ENCODE results near the gene TYW1B.
"Not testable (repeated sequence)": the region's sequence is repeated elsewhere in the genome, so short reads cannot be mapped to it uniquely, and the experiment has no call there.

The TYW1B gene

DNA sequence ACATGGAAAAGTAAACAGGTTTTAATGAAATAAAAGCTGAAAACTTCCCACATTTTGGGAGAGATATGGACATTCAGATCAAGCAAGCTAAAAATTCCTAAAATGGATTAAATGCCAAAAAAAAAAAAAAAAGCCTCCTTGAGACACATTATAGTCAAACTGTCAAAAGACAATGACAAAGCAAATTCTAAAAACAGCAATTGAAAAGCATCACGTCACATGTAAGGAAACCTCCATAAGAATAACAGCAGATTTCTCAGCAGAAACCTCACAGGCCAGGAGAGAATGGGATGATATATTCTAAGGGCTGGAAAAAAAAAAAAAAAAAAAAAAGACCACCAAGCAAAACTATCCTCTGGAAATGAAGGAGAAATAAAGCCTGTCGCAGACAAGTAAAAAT is 97.2 kb downstream of the TYW1B start:
- not testable (repeated sequence) for H3K9me3 ChIP-seq (ENCODE audit: control insufficient read depth, low read length); H3K36me3 ChIP-seq (ENCODE audit: control insufficient read depth, insufficient read depth, low read length); H3K4me3 ChIP-seq (ENCODE audit: insufficient read depth, low read depth, low read length, poor library complexity, severe bottlenecking); H3K4me1 ChIP-seq (ENCODE audit: control insufficient read depth, insufficient read depth, low read length, poor library complexity, severe bottlenecking); H3K27me3 ChIP-seq (replicated peaks; ENCODE audit: control insufficient read depth, insufficient read depth, low read length, poor library complexity, severe bottlenecking); H3K27ac ChIP-seq (ENCODE audit: insufficient read depth, low read length, poor library complexity, severe bottlenecking); DNase-seq

DNA sequence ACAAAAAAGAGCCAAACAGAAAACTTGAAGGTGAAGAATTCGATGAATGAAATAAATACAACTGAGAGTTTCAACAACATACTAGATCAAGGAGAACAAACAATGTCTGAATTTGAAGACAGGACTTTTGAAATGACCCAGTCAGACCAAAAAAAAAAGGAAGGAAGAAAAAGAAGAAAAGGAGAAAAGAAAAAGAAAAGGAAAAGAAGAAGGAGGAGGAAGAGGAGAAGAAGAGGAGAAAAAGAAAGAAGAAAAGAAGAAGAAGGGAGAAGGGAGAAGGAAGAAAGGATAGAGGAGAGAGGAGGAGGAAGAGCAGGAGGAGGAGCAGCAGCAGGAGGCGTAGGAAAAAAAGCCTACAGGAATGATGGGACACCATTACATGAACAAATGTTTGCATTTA is 97.6 kb downstream of the TYW1B start:
- H3K4me1 ChIP-seq (ENCODE audit: control insufficient read depth, insufficient read depth, low read length, poor library complexity, severe bottlenecking); H3K4me3 ChIP-seq (ENCODE audit: insufficient read depth, low read depth, low read length, poor library complexity, severe bottlenecking); DNase-seq: not testable (repeated sequence)

DNA sequence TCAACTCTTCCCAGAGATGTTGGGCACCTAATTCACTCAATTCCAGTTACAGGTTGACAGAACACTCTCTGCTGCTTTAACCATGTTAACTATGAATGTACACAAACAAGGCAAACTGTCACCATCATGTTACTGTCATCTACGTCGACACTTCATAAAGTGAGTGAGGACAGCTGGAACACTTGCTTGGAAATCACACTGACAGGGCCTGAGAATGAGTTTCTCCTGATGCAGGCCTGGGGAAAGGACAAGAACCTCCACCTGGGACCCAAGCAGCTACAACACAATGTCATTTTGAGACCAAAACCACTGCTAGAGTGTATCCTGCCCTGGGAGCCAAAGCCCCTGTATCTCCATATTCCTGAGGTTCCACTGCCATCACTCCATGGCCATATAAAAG is 98.9 kb downstream of the TYW1B start:
- not testable (repeated sequence) for H3K9me3 ChIP-seq (ENCODE audit: control insufficient read depth, low read length); H3K27me3 ChIP-seq (replicated peaks; ENCODE audit: control insufficient read depth, insufficient read depth, low read length, poor library complexity, severe bottlenecking); DNase-seq; H3K27ac ChIP-seq (ENCODE audit: insufficient read depth, low read length, poor library complexity, severe bottlenecking); H3K4me3 ChIP-seq (ENCODE audit: insufficient read depth, low read depth, low read length, poor library complexity, severe bottlenecking); H3K4me1 ChIP-seq (ENCODE audit: control insufficient read depth, insufficient read depth, low read length, poor library complexity, severe bottlenecking); H3K36me3 ChIP-seq (ENCODE audit: control insufficient read depth, insufficient read depth, low read length)

More for the DNA sequence above, 97.6 kb downstream of the TYW1B start:
- H3K27ac ChIP-seq (ENCODE audit: insufficient read depth, low read length, poor library complexity, severe bottlenecking); H3K36me3 ChIP-seq (ENCODE audit: control insufficient read depth, insufficient read depth, low read length); H3K9me3 ChIP-seq (ENCODE audit: control insufficient read depth, low read length); H3K27me3 ChIP-seq (replicated peaks; ENCODE audit: control insufficient read depth, insufficient read depth, low read length, poor library complexity, severe bottlenecking): not testable (repeated sequence)

DNA sequence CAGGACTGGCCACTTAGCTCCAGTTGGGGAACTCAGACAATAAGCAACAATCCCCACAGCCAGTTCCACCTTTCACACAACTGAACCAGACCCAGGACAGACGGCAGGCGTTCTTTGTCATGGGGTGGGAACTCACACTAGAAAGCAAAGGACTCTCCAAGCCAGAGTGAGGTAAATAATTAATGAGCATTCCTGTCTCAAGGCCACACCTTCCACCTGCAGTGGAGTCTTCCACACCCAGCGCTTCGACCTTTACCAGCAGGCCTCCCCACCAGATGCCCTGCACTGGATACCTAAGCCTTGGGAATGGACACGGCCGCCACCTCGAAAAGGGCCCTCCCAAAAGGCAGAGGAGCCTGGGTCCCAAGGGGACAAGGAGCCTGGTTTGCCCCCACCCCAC is 105.3 kb downstream of the TYW1B start:
- not testable (repeated sequence) for H3K27me3 ChIP-seq (replicated peaks; ENCODE audit: control insufficient read depth, insufficient read depth, low read length, poor library complexity, severe bottlenecking); H3K4me1 ChIP-seq (ENCODE audit: control insufficient read depth, insufficient read depth, low read length, poor library complexity, severe bottlenecking); DNase-seq; H3K36me3 ChIP-seq (ENCODE audit: control insufficient read depth, insufficient read depth, low read length); H3K9me3 ChIP-seq (ENCODE audit: control insufficient read depth, low read length); H3K27ac ChIP-seq (ENCODE audit: insufficient read depth, low read length, poor library complexity, severe bottlenecking); H3K4me3 ChIP-seq (ENCODE audit: insufficient read depth, low read depth, low read length, poor library complexity, severe bottlenecking)

DNA sequence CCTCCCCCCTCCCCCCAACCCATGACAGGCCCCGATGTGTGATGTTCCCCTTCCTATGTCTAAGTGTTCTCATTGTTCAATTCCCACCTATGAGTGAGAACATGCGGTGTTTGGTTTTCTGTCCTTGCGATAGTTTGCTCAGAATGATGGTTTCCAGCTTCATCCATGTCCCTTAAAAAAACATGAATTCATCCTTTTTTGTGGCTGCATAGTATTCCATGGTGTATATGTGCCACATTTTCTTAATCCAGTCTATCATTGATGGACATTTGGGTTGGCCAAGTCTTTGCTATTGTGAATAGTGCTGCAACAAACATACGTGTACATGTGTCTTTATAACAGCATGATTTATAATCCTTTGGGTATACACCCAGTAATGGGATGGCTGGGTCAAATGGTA is 107.1 kb downstream of the TYW1B start:
- not testable (repeated sequence) for H3K4me3 ChIP-seq (ENCODE audit: insufficient read depth, low read depth, low read length, poor library complexity, severe bottlenecking); H3K36me3 ChIP-seq (ENCODE audit: control insufficient read depth, insufficient read depth, low read length); H3K9me3 ChIP-seq (ENCODE audit: control insufficient read depth, low read length); H3K27me3 ChIP-seq (replicated peaks; ENCODE audit: control insufficient read depth, insufficient read depth, low read length, poor library complexity, severe bottlenecking); DNase-seq; H3K27ac ChIP-seq (ENCODE audit: insufficient read depth, low read length, poor library complexity, severe bottlenecking); H3K4me1 ChIP-seq (ENCODE audit: control insufficient read depth, insufficient read depth, low read length, poor library complexity, severe bottlenecking)

DNA sequence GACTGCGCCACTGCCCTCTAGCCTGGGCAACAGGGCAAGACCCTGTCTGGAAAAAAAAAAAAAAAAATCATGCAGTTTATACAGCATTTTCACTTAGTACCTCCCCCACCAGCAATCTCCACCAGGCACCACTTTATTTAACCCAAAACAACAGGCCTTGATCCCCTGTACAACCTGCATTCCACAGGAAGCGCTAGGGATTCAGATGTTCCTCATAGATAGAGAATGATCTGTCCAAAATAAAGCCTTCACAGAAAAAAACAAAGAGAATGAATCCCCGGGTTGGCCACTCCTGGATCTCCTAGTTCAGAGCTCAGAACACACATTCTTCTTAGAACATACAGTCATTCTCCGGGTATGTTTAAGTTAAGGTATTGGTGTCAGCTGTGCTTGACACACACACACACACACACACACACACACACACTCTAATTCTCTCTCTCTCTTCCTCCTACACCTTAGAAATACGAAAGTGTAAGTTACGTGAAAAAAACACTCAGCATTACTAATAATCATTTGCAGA is 110.7 kb downstream of the TYW1B start:
- not testable (repeated sequence) for DNase-seq; H3K27ac ChIP-seq (ENCODE audit: insufficient read depth, low read length, poor library complexity, severe bottlenecking); H3K36me3 ChIP-seq (ENCODE audit: control insufficient read depth, insufficient read depth, low read length); H3K27me3 ChIP-seq (replicated peaks; ENCODE audit: control insufficient read depth, insufficient read depth, low read length, poor library complexity, severe bottlenecking); H3K4me1 ChIP-seq (ENCODE audit: control insufficient read depth, insufficient read depth, low read length, poor library complexity, severe bottlenecking); H3K4me3 ChIP-seq (ENCODE audit: insufficient read depth, low read depth, low read length, poor library complexity, severe bottlenecking); H3K9me3 ChIP-seq (ENCODE audit: control insufficient read depth, low read length)

DNA sequence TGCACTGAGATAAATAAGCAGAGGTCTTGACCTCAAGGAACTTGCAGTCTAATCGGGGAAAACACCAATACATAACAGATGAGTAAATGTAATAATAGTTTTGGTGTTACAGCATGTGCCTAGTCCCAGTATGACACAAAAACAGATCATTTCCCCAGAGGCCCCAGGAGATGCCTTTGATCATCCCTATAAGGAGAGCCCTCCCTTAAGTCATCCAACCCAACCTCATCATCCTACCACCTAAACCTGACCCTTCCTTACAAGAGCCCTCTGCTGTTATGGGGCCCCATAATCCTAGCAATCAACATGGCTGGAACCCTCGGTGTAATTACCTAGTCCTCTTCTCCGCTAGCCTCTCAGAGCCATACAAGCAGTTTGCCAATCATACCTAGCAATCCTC is 116.1 kb downstream of the TYW1B start:
- H3K27ac ChIP-seq (ENCODE audit: insufficient read depth, low read length, poor library complexity, severe bottlenecking); H3K4me3 ChIP-seq (ENCODE audit: insufficient read depth, low read depth, low read length, poor library complexity, severe bottlenecking); DNase-seq; H3K27me3 ChIP-seq (replicated peaks; ENCODE audit: control insufficient read depth, insufficient read depth, low read length, poor library complexity, severe bottlenecking); H3K9me3 ChIP-seq (ENCODE audit: control insufficient read depth, low read length); H3K36me3 ChIP-seq (ENCODE audit: control insufficient read depth, insufficient read depth, low read length); H3K4me1 ChIP-seq (ENCODE audit: control insufficient read depth, insufficient read depth, low read length, poor library complexity, severe bottlenecking): not testable (repeated sequence)

DNA sequence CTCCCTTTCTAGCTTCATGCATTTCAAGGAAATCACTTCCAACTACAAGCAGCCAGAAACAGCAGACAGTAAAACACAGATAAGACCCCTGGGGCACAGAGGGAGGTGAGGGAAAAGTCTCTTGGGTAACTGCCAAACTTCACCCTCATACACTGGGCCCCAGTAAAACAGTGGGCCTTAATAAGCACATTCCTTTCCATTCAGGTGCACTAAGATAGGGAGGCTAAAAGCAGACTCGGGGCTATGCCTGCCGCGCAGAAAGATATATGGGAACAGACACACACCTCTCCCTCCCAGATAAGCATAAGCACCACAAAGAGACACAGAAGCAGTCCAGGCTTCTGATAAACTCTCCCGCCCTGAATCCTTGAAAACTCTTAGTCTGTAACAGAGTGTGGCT is 117.0 kb downstream of the TYW1B start:
- H3K4me1 ChIP-seq (ENCODE audit: control insufficient read depth, insufficient read depth, low read length, poor library complexity, severe bottlenecking) = no peaks in the 10 kb centered on the region
- H3K9me3 ChIP-seq (ENCODE audit: control insufficient read depth, low read length) = no peaks in the 10 kb centered on the region
- H3K36me3 ChIP-seq (ENCODE audit: control insufficient read depth, insufficient read depth, low read length) = no peaks in the 10 kb centered on the region
- H3K27me3 ChIP-seq (replicated peaks; ENCODE audit: control insufficient read depth, insufficient read depth, low read length, poor library complexity, severe bottlenecking) = no peaks in the 10 kb centered on the region
- no peak overlapping the region for H3K4me3 ChIP-seq (ENCODE audit: insufficient read depth, low read depth, low read length, poor library complexity, severe bottlenecking)
- no peak for DNase-seq
- H3K27ac ChIP-seq (ENCODE audit: insufficient read depth, low read length, poor library complexity, severe bottlenecking) = no peak overlapping the region

DNA sequence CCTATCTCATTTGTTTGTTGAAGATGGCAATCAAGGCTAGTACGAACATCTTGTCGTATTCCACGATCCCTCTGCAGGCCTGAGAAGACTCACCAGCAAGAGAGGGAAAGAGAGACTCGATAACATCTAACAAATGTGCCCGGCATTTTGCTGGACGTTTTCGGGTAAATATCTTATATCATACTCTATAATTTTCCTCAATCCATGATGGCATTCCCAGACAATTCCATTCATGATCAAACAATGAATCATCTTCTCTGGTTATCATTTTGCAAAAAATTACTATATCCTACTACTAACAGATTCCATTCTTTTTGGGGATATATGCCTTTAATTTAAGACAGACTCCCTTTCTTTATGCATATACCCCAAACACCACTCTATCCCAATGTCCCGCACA is 118.1 kb downstream of the TYW1B start:
- H3K27ac ChIP-seq (ENCODE audit: insufficient read depth, low read length, poor library complexity, severe bottlenecking) = no peak overlapping the region
- no peaks in the 10 kb centered on the region for H3K27me3 ChIP-seq (replicated peaks; ENCODE audit: control insufficient read depth, insufficient read depth, low read length, poor library complexity, severe bottlenecking)
- H3K36me3 ChIP-seq (ENCODE audit: control insufficient read depth, insufficient read depth, low read length) = no peaks in the 10 kb centered on the region
- DNase-seq = no peak
- no peaks in the 10 kb centered on the region for H3K4me1 ChIP-seq (ENCODE audit: control insufficient read depth, insufficient read depth, low read length, poor library complexity, severe bottlenecking)
- H3K9me3 ChIP-seq (ENCODE audit: control insufficient read depth, low read length) = no peaks in the 10 kb centered on the region
- H3K4me3 ChIP-seq (ENCODE audit: insufficient read depth, low read depth, low read length, poor library complexity, severe bottlenecking) = no peak overlapping the region

DNA sequence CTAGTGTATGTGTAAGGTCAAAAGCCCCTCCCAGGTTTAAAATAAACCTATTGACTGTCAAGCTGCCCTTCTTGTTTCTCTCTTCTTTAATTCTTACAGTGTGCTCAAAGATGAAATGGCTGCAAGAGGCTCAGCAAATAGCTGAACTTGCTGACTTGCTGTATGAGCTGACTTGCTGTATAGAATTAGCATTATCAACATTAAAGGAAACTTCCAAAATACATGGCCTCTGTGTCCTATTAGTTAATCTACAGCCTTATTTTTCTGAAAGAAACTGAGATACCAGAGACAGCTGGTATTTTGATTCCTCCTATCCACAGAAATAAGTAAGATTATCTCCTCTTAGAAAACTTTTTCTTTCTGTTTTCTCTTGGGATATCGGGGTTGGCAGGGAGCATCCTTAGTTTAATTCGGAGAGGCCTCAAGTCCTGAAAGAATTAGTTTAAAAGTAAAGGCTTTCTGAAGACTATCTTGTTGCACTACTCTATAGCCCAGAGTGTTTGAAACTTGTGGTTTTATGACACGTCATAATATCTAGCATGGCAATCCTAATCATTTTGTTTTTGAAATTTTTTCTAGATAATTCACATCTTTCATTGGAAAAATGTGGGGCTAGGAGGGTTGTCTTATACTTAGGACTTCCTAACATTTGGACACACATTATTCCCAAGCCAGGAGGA is 119.5 kb downstream of the TYW1B start:
- H3K27me3 ChIP-seq (replicated peaks; ENCODE audit: control insufficient read depth, insufficient read depth, low read length, poor library complexity, severe bottlenecking); H3K4me1 ChIP-seq (ENCODE audit: control insufficient read depth, insufficient read depth, low read length, poor library complexity, severe bottlenecking); DNase-seq; H3K36me3 ChIP-seq (ENCODE audit: control insufficient read depth, insufficient read depth, low read length); H3K4me3 ChIP-seq (ENCODE audit: insufficient read depth, low read depth, low read length, poor library complexity, severe bottlenecking); H3K27ac ChIP-seq (ENCODE audit: insufficient read depth, low read length, poor library complexity, severe bottlenecking); H3K9me3 ChIP-seq (ENCODE audit: control insufficient read depth, low read length): not testable (repeated sequence)
